ENCODE measurements around the gene DIAPH1.

Gene DIAPH1

GRCh38 chr5:141559461-141559860, 59.3 kb downstream of the DIAPH1 start:
- DNase-seq = no peak

- DNase-seq = no peak
Observed at GRCh38 chr5:141558150-141558549, 60.6 kb downstream of the DIAPH1 start.

- peak; percentile 60 for DNase-seq
Observed at GRCh38 chr5:141557681-141558136, 61.1 kb downstream of the DIAPH1 start.

- no peak for DNase-seq
Observed at GRCh38 chr5:141547921-141548320, 70.9 kb downstream of the DIAPH1 start.

GRCh38 chr5:141547488-141547887, 71.3 kb downstream of the DIAPH1 start:
- no peak for DNase-seq

GRCh38 chr5:141543053-141543452, 75.7 kb downstream of the DIAPH1 start:
- no peak for DNase-seq

- no peak for DNase-seq
Observed at GRCh38 chr5:141534492-141535213, 84.1 kb downstream of the DIAPH1 start.

GRCh38 chr5:141533897-141534296, 84.9 kb downstream of the DIAPH1 start:
- DNase-seq = no peak

GRCh38 chr5:141532726-141533125, 86.1 kb downstream of the DIAPH1 start:
- no peak for DNase-seq

- no peak for DNase-seq
Observed at GRCh38 chr5:141529873-141530272, 88.9 kb downstream of the DIAPH1 start.

GRCh38 chr5:141529002-141529401, 89.8 kb downstream of the DIAPH1 start:
- DNase-seq = no peak

- no peak for DNase-seq
Observed at GRCh38 chr5:141528291-141528984, 90.4 kb downstream of the DIAPH1 start.

GRCh38 chr5:141527426-141527825, 91.4 kb downstream of the DIAPH1 start:
- DNase-seq = no peak

- no peak for DNase-seq
Observed at GRCh38 chr5:141525653-141526052, 93.1 kb downstream of the DIAPH1 start.

GRCh38 chr5:141524604-141525597, 93.9 kb downstream of the DIAPH1 start:
- peak; percentile 87 for DNase-seq

GRCh38 chr5:141523991-141524390, 94.8 kb downstream of the DIAPH1 start:
- no peak for DNase-seq

GRCh38 chr5:141522301-141522700, 96.5 kb downstream of the DIAPH1 start:
- DNase-seq = no peak

- DNase-seq = peak; percentile 50
Observed at GRCh38 chr5:141521244-141521781, 97.5 kb downstream of the DIAPH1 start.

GRCh38 chr5:141519605-141520565, 98.9 kb downstream of the DIAPH1 start:
- no peak for DNase-seq

- DNase-seq = no peak
Observed at GRCh38 chr5:141518618-141519015, 100.2 kb downstream of the DIAPH1 start.

GRCh38 chr5:141517880-141518617, 100.8 kb downstream of the DIAPH1 start:
- no peak for DNase-seq

Data from GOT3 (cell line).